GM19467 (cell line): ENCODE measurements around the gene ECI1.
"Not testable (repeated sequence)": the region's sequence is repeated elsewhere in the genome, so short reads cannot be mapped to it uniquely, and the experiment has no call there.

ENCODE experiments used
- ATAC-seq: cut with Tn5 transposase; IDR thresholded peaks from one replicate; pipeline ENCODE4 v1.9.1; 2021; ENCODE audit warnings: mild to moderate bottlenecking, moderate library complexity; ENCODE audit not compliant: unreplicated experiment

ECI1 gene

DNA sequence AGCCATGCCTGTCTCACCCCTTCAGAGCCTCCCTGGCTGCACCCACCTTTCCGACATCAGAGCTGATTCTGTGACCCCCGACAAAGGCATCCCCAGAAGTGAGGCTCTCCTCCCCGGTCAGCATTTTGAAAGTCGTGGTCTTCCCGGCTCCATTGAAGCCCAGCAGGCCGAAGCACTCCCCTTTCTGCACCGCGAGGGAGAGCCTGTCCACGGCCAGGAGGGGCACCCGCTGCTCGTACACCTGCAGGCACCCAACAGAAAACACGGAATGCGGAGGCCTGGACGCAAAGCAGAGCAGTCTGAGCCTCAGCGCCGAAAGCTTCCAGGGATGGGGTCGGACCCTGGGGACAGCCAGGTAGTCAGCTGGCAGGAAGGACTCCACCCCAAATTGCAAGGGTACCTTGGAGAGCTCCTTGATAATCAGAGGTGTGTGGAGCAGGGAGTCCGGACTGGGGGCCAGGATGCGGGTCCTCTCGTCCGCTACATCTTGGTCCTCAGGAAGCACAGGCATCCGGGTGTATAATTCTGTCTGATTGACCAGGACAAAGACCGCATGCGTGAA, 29.7 kb upstream of the ECI1 start:
- no peak for ATAC-seq

- no peak for ATAC-seq
These were observed 29.1 kb upstream of the ECI1 start for GRCh38 chr16:2280461-2280860.

DNA sequence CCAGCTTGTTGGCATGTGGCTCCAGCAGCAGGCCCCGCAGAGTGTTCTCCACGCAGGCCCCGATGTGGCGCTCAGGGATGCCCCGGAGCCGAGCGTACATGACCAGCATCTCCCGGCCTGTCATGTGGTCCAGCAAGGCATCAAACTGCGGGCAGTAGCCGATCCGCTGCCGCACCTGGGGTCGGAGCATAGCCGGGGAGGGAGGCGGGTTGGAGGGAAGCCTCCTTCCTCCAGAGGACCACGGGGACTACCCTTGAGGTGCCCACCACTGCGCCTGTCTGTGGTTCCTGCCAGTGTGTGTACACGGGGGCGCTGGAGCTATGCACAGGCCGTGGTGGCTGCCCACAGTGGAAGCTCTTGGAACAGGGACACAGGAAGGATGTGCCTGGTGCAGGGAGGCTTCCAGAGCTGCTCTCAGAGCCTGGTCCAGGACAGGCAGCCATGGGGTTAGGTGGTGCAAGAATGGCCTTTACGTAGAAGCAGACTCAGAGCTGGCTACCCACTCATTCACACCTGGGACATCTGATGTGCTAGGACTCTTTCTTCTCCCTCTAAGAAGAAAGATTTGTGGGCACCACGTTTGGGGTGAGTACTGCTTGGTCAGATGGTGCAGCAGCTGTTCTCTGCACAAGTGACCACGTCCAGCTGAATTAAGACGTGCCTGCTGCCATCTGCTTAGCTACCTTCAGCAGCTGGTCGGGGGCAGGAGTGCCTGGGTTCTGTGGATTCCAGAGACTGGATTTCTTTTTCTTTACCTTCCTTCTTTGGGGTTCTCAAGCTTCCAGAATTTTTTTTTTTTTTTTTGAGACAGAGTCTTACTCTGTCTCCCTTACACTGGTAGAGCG, 27.8 kb upstream of the ECI1 start:
- no peak for ATAC-seq

DNA sequence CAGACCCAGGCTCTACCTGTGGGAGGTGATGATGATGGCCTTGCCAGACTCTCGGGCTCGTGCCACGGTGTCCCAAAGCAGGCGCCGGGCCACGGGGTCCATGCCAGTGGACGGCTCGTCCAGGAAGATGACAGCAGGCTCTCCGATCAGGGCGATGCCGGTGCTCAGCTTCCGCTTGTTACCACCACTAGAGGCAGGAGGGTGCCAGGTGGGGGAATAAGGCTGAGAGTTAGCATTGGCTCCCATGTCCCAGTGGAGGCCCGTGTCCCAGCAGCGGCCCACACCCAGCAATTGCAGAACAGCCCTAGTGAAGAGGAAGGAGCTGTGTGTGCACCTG, 26.9 kb upstream of the ECI1 start:
- no peak for ATAC-seq

DNA sequence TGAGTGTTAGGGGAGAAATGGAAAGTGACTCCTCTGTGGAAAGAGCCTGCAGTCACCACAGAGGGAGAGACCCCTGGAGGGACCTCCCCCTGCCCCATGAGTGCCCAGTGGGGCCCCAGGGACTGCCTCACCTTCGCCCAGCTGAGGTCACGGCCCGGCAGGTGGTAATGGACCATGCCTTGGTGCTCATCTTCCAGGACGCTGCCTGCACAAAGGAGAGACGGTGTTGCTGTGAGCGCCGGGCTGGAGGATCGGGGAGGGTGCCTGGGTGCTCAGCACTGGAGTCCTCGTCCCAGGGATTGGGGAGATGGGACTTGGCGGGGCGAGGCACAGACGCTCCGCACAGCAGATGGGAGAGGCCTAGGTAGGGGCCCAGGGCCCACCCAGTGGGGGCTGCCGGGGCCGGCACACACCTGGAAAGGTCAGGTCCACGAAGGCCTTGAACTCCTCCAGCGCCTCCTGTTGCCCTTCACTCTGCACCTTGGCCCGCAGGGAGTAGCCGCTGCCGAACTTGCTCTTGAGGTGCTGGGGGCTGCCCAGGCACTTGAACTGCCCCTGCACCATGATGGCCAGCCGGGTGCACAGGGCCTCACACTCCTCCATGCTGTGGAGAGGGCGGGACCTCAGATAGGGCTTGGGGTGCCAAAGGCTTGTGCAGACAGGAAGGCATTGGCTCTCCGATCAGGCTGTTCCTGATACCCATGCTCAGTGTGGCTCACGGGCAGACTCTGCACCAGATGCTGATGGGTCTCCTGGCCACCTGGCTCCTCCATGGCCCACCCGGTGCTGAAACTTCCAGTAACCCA, 26.3 kb upstream of the ECI1 start:
- no peak for ATAC-seq

DNA sequence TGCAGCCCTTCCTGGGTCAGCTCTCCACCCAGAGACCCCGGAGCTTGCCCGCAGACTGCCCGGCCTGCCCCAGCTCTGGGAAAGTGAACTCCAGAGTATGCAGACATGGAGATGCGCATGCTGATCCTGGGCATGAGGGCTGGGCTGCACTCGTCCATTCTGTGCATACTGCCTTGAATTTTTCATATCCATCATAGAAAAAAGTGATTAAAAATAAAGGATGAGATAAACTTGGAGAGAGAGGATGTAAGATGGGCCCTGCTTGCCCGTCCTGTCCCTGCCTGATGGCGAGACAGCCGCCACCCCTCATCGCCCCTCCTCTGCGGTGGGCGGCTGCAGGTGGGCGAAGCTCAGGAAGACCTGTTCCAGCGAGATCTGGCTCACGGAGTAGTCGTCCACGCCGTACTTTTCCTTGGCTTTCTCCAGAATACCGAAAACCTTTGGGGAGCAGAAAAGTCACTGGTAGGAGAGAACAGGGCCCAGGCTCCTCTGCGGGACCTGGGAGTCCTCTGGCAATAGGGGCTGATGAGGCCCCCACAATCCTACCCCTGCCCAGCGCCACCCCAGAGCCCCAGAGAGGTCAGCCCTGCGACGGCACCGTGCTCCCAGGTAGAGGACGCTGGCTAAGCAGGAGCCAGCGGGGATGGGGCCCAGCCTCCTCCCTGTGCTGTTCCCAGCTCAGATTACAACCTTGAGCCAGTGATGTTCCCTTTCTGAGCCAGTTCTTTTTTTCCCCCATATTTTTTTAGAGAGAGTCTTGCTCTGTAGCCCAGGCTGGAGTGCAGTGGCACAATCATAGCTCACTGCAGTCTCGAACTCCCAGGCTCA, 25.2 kb upstream of the ECI1 start:
- no peak for ATAC-seq

DNA sequence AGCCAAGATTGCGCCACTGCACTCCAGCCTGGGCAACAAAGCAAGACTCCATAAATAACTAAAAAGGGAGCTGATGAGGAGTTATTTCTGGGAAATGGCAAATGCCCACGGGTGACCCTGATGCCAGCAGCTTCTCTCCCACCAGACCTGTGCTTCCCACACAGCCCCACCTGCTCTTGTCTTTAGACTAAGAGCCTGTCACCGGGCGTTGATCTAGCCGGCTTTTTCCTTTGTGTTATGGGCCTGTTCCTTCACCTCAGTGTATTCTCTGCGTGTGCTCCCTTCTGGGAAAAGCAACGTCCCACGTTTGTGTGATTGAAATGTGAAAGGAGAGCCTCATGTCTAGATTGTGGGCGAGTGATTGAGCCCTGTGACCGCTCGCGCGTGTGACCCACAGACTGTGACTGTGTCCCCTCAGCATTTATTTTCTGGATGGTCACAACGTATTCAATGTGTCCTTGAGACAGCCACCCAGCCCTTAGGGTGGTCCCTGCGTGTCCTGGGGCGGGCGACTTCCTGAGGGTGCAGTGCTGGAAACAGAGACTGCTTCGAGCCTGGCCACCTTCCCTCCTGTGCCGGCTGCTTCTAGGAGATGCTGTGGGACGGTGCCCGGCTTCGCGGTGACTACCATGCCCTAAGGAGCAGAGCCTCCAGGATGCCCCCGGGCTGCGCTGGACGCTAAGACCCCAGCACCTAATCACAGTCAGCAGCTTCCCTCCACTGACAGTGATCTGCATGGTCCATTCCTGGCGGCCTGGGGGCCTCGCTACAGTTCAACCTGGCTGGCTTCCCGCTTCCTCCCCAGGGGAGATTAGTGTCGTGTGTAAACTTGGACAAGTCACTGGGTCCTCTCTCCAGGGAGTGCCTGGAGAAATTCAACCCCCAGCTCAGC, 24.3 kb upstream of the ECI1 start:
- ATAC-seq: no peak

GRCh38 chr16:2273931-2274330, 22.5 kb upstream of the ECI1 start:
- ATAC-seq: no peak

DNA sequence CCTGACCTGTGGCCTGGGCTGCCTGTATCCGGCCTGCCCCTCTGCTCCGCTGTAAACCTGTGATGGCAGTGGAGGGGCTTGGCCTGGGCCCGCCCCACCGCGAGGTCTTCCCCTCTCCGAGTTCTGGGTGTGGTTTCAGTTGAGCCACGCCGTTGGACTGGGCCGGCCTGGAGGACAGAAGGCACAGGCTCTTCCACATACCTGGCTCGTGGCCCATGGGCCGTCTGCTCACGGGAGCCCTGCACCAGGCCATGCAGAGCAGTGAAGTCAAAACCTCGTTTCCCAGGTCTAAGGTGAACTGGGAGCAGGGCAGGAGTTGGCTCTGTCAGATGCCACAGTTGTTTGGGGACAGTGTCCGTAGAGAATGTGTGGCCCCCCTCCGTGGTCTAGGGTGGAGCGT, 22.1 kb upstream of the ECI1 start:
- no peak for ATAC-seq

- ATAC-seq: no peak
These were observed 20.6 kb upstream of the ECI1 start for GRCh38 chr16:2271848-2272461.

GRCh38 chr16:2270588-2271470, 19.4 kb upstream of the ECI1 start:
- no peak for ATAC-seq

DNA sequence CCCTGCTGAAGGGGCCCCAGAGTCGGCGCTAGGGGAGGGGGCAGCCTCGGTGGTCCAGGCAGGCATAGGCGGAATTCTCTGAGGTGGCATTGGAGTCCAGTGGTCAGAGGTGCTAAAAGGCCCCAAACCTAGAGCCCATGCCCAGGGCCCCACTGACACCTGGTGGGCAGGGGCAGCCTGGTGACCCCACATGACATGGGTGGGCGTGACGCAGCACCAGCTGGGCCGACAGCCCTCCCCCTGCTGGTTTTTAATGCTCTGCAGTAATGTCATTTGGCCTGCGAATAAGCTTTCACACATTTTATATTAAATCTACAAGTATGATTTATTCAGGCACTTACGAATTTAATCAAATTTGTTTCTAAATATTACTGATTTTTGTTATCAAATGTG, 18.7 kb upstream of the ECI1 start:
- ATAC-seq: no peak

GRCh38 chr16:2267913-2268666, 16.7 kb upstream of the ECI1 start, which contains the start of gene RNPS1:
TSS of gene RNPS1 (minus strand) at chr16:2268126. CDS start at chr16:2264643, 3,483 bp downstream.
- peak; percentile 56 for ATAC-seq

- peak; percentile 65 for ATAC-seq
These were observed 16.1 kb upstream of the ECI1 start for GRCh38 chr16:2267505-2267912.

GRCh38 chr16:2266887-2267286, 15.5 kb upstream of the ECI1 start:
- ATAC-seq: not testable (repeated sequence)

GRCh38 chr16:2263026-2263425, 11.6 kb upstream of the ECI1 start:
- ATAC-seq: not testable (repeated sequence)

DNA sequence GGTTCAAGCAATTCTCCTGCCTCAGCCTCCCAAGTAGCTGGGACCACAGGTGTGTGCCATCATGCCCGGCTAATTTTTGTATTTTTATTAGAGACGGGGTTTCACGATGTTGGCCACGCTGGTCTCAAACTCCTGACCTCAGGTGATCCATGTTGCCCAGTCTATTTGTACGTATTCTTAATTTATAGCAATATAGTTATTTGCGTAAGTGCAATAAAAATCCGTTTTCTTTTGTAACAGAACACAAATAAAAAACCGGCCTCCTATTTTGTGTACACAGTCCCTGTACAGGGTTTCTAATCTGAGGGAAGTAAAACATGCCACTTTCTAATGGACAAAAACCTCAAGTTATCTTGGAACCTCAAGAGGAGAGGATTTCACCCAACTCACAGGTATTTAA, 8.9 kb upstream of the ECI1 start:
- no peak for ATAC-seq

- not testable (repeated sequence) for ATAC-seq
These were observed 7.1 kb upstream of the ECI1 start for GRCh38 chr16:2258530-2258929.
